HG03159 (cell line): Measurements from ENCODE around the gene SUSD6.
"Not testable (repeated sequence)": the region's sequence is repeated elsewhere in the genome, so short reads cannot be mapped to it uniquely, and the experiment has no call there.

Experiments
- ATAC-seq: cut with Tn5 transposase; IDR thresholded peaks from one replicate; pipeline ENCODE4 v1.9.1; 2021; ENCODE audit warnings: mild to moderate bottlenecking, moderate library complexity; ENCODE audit not compliant: unreplicated experiment

SUSD6 gene

DNA sequence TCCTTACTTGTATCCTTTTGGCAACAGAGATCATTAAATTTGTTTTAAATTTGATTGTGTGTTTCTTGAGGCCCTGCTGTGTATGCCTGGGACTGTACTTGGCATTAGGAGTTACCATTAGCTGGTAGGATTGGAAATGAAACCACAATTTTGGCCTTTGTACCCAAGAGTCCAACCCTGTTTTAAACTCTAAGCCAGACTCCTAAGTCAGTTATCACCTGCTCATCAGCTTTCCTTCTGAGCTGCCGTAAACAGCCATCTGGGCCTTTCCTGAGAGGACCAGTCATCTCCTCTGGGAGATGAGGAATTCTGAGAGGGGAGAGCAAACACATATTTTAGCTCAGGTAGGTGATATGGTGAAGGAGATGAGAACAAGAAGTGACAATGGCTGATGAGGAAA lies 81.2 kb downstream of the SUSD6 start:
- no peak for ATAC-seq

DNA sequence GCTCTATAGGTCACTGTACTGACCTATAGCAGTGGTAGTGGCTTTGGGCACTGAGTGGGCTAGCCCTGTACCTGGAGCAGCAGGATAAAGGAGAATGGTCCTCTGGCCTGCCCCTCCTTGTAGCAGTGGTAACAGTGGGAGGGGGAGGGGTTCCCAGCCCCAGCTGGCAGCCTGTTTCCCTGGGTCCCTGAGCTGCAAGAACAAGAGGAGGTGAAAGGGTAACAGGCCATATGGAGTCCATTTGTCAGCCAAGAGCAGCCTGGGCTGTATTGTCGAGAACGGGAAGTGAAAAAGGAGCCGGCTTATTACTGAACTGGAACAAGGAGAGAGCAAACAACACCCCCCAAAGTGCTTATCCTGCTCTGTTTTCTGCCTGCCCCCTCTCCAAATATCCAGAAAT lies 81.7 kb downstream of the SUSD6 start:
- peak; percentile 56 for ATAC-seq

DNA sequence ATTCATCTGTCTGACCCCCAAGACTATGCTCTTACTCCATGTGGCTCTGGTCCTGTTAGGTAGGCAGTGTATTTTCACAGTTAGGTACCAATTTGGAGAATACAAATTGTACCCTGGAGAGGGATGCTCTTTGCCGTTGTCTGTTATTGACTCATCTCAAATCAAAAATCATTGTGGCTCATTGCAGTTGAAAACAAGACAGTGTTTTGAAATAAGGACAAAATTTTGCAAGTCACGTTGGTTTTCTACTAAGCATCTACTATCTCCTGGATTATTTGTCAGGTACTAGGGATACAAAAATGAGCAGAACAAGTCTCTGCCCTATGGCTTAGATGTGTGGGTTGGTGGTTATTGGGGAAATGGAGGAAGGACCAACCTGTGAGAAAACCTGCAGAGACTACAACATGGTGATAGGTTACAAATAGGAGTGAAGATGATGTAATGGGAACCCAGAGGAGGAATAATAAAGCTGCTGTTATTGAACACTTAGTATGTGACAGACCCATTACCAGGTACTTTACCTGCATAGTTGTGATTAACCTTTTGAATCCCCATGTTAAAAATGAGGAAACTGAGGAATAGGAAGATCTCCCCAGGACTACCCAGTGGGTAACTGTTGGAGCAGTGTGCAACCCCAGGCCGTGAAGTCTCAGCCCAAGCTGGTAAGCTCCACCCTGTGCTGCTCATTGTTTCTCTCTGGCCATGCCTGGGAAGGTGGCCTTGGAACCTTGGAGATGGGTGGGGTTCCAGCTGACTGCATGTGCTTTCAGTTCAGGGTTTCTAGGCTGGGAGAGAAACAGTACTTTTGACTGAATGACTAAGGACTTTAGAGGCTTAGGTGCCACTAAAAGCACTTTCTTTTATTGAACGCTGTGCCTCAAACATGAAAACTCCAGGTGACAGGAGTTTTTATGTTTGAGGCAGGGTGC lies 82.7 kb downstream of the SUSD6 start:
- ATAC-seq: peak; percentile 33

DNA sequence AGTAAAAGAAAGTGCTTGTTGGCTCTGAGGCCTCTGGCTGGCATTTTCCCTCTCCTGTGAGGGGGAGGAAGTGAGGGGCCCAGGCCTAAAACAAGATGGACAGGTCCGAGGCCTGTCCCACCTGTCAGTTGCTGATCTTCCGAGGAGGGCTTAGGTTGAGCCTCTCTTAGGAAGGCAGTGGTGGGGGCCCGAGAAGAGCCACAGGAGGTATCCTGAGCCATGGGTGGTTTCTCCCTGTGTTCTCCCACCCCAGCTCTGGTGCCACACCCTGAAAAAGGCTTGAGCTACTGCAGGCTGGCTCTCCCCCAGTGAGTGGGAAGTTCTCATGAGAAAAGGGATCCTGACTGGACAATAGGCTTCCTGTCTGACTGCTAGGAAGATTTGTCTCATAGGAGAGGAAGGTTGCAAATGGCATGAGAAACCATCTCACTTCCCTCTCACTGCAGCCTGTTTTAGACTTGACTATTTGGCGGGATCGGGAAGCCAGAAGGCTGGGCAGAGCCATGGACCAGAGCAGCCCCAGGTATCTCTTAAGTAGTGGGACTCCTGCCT lies 83.4 kb downstream of the SUSD6 start:
- ATAC-seq: no peak

DNA sequence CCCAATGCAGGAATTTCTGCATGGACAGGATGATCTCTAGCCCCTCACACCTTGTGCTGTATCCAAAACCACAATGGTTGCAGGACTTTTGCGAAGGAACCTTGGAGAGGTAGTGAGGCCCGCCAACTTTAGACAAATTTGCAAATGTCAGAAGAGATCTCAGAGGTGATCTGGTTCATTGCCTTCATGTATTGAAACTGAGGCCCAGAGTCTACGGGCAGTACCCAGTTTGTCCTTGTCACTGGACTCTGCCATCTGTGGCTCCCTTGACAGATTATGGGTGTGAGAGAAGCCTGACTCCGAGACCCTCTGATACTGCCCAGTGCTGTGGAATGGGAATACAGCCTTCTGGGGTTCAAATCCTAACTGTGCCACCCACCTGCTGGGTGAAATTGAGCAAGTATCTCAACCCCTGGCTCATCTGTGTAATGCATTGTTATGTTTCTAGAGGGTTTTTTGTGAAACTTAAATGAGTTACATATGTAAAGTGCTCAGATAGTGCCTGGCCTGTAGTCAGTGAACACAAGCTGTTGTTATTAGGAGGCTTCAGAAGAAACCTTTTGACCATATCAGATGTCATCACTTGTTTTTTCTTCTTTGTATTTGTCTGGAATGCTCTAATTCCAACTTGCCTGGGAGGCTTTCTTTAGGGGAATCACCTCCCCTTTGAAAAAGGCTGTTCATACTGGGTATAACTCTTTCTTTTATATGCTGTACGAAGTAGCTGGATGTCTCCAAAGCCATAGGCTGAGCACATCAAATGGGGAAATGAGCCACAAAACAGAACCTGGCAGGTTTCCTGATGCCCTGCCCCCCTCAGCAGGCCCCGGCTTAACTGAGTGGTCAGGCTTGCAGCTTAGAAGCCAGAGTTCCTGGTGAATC lies 84.2 kb downstream of the SUSD6 start:
- no peak for ATAC-seq

DNA sequence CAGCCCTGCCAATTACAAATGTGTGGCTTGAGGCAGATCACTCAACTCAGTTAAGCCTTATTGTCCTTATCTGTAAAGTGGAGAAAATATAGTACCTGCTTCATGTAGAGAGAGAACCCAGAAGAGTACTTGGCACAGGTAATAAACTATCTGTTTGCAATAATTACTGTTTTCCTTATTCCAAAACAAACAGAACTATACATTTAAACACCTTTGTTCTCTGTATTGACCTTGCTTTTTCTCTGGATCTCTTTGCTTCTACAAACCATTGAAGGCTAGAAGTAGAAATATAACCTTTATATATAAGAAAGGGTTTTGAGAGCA lies 84.8 kb downstream of the SUSD6 start:
- ATAC-seq: no peak

DNA sequence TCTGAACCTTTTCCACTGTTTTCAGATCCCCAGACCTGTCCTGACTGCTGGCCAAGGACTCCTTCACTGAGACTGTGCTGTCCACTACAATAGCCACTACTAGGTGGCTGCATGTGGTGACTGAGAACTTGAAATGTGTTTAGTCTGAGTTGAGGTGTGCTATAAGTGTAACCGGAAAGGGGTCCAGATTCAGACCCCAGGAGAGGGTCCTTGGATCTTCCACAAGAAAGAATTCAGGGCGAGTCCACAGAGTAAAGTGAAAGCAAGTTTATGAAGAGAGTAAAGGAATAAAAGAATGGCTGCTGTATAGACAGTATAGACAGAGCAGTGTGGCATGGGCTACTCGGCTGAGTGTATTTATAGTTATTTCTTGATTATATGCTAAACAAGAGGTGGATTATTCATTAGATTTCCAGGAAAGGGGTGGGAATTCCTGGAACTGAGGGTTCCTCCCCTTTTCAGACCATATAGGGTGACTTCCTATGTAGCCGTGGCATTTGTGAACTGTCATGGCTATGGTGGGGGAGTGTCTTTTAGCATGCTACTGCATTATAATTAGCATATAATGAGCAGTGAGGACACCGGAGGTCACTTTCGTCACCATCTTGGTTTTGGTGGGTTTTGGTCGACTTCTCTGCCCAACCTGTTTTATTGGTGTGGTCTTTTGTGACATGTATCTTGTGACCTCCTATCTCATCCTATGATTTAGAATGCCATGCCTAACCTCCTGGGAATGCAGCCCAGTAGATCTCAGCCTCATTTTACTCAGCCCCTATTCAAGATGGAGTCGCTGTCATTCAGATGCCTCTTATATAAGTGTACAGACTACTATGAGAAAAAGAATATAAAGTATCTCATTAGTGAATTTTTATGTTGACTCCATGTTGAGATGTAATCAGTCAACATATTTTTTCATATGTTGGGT lies 85.5 kb downstream of the SUSD6 start:
- ATAC-seq: no peak

DNA sequence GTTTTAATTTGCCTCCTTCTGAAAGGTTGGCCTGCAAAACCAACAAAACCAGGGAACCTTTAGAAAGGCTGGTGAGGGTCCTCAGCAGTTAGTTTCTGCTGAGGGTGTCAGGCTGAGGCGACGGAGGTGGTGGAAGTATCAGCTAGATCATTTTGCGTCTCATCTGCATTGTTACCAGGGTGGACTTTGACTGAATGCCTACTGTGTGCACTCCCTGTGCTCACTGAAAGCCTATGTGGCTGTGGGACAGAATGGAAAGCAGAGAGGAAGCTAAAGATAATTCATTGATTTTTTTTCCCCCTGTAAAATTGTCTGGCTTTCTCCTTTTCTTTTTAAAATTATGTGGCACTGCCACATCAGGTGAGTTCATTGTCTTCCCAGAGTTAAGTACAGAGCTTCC lies 87.2 kb downstream of the SUSD6 start:
- no peak for ATAC-seq

DNA sequence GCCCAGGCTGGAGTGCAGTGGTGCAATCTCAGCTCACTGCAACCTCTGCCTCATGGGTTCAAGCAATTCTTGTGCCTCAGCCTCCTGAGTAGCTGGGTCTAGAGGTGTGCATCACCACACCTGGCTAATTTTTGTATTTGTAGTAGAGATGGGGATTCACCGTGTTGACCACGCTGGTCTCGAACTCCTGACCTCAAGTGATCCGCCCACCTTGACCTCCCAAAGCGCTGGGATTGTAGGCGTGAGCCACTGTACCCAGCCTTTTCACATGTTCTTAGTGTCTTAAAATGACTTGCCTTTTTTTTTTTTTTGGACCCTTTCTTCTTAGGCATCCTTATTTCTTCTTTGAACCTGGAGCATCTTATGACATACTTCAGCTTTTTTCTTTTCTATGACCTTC lies 87.8 kb downstream of the SUSD6 start:
- not testable (repeated sequence) for ATAC-seq

DNA sequence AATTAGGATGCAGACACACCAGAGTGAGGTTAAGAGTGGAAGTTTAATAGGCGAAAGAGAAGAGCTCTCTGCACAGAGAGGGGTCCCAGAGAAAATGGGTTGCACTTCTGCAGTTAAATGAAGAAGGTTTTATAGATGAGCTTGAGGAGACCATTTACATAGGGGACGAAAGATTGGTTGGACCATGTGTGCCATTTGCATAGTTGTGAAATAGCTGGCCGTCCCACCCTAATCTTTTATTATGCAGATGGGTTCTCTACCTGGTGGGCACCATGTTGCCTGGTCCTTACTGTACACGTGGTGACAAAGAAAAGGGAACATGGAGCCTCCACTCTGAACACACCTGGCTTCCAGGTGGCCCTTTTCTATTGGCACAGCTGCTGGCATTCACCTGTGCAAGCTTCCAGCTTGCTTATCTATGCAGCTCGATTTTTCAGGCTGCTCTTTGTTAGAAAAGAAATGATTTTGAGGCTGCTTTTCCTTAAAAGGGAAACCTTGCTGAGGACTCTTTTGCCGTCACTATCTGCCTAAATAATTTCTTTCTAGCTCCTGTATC lies 88.4 kb downstream of the SUSD6 start:
- ATAC-seq: no peak

DNA sequence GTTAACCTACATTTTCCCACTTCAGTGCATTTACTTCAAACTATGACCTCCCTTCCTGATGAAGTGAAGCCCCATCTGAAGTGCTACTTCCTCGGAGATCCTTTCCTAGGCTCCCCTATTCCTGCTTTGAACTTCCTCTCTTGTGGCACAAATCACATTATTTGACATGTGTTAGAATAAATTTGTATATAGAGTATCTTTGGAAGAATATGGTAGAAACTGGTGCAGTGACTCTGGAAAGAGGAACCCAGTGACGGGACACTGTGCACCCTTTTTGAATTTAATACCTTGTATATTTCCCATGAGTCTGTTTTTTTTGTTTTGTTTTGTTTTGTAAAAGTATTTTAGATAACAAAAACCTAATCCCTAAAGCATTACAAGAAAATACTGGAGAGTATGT lies 89.2 kb downstream of the SUSD6 start:
- ATAC-seq: no peak

DNA sequence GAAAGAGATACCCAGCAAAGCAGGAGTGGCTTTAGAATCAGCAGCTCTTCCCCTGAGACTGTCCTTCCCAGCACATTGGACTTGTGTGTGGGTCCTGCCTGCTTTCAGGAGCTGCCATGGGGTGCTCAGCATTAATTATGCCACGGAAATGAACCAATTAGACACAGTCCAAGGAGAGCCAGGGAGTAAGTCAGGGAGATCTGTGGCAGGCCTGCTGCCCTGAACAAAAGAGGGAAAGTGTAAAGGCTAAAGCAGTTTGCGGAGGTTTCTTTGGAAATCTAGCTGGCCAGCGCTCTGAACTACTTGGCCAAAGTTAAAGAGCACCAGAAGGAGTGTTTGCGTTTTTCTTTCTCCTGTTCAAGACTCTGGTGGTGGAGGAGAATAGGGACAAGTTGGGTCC lies 89.9 kb downstream of the SUSD6 start:
- no peak for ATAC-seq

DNA sequence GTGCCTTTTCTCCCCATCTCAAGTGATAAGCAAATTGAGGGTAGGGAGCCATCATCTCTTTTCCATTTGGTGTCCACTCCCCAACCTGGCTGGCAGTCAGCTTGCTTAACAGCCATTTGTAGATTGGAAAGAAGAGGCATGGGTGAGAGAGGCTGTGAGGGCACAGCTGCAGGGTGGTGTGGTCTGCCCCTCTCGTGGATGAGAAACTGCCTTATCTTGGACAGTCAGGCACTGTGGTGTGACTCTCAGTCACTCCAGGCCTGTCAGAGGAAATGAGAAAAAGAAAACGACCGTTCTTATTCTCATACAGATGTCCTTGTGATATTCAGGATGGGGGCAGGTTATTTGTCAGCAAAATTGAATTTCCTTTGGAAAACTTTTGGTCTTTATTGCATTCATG lies 90.5 kb downstream of the SUSD6 start:
- ATAC-seq: no peak

DNA sequence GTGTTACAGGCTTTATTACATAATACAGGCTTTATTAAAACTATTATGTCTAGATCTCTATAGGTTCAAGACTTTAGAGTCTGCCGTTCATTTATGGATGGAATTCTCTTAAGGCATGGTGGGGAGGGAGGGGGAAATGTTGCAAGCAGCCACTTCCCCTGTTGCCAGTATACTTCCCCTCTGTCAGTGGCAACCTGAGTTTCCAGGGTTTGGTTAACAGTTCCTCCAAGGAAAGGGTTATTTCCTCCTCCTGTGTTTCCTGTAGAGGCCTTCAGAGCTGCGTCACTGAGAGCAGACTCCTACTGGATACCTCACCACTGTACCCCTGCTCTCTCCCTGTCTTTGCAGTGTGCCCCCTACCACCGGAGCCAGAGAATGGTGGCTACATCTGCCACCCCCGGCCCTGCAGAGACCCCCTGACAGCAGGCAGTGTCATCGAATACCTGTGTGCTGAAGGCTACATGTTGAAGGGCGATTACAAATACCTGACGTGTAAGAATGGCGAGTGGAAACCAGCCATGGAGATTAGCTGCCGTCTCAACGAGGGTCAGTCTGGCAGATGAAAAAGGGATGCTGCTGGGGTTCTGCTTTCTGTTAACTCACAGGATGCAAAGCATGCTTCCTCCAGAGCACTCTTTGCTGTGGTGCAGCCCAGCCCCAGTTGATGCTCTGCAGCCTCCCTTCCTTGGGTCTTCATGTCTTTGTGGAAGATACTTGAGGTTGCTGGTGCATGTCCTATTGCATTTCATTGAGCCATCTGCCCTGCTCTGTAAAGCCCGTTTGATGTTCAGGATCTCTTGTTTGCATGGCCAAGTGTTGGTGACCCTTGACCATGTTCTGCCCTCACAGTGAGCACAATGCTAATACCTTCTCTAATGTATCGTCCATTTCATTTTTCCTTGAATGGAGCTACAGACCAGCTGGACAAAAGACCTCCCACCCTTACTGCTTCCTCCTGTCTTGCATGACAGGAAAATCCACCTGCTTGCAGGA lies 91.9 kb downstream of the SUSD6 start:
- ATAC-seq: no peak

DNA sequence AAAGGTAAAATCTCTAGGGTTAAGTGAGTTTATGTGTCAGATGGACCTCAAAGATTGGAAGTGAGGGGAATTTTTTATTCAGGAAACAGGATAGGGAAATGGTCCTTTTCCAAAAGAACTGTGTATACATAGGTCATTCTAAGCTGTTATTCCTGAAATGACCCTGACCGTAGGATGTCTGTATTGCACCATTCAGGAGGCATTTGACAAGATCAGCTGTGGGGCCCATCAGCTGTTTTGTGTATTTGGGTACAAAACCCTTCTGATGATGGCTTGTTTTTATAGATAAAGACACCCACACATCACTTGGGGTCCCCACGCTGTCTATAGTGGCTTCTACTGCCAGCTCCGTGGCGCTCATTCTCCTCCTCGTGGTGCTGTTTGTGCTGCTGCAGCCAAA lies 92.9 kb downstream of the SUSD6 start:
- ATAC-seq: no peak

DNA sequence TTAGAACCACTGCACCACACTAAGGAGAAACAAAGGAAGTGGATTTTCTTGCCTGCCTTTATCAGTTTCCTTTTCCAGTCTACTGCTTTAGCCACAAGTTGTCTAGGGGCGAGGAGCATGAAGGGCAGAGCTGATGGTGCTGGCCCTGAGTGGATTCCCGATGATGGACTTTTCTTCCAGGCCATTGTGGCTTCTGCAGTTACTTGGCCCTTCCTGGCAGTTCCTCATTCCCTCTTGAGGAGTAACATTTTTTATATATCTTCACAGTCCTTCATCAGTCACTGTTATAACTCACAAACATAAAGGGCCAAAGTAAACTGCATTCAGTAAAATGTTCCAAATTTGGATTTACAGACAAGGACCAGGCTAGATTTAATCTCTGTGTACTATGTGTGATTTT lies 94.3 kb downstream of the SUSD6 start:
- ATAC-seq: no peak

DNA sequence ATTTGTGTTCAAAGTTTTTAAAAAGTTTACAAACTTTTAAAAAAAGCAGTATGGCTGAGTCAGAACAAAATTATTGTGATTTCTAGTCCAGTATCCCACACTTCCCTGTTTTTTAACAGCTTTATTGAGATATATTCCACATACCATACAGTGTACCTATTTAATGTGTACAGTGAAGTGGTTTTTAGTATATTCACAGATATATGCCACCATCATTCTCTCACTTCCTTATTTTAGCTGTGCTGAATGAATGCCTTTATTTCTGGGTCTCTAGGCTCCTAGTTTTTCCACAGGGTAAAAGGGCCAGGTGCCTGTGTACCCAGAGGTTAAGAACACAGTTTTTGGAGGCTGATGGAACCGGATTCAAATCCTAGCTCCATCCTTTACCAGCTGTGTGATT lies 96.7 kb downstream of the SUSD6 start:
- no peak for ATAC-seq

DNA sequence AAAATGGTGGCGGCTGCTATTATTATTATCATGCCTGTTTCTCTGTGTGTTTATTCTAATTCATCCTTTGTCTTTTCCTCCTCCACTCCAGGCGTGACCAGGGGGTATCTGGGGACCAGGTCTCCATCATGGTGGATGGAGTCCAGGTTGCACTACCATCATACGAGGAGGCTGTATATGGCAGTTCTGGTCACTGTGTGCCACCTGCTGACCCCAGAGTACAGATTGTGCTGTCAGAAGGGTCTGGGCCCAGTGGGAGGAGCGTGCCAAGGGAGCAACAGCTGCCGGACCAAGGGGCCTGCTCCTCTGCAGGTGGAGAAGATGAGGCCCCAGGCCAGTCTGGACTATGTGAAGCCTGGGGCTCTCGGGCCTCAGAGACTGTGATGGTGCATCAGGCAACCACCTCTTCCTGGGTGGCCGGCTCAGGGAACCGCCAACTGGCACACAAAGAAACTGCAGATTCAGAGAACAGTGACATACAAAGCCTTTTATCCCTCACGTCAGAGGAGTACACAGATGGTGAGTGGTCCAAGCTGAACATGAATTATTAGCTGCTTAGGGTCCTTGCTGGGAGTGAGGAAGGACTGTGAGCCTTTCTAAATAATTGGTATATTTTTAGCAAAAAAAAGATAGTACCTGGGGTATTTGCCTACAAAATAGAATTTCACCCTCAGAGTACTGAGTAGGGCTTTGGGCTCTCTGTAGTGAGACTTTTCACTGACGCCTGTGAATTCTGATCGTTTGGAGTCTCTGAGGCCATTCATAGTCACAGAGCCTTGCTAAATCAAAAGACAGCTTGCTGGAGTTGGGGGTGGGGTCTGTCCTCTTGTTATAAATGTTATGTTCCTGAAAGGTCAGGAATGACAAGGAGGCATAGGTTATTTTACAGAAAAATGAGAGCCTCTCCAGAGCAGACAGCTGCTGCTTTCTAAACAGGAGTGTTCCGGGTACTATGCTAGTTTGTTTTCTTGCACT lies 97.5 kb downstream of the SUSD6 start:
- no peak for ATAC-seq
